Myocyte (in vitro differentiated cells): Measurements from ENCODE around the gene PIGR. TPM values are rescaled to one million over a fixed set of nuclear protein-coding genes. Genes with fewer than 3 reads are reported as not detected.
A peak's percentile ranks its signal among the peaks of the same experiment; 100 is the strongest.

Experiments used
- DNase-seq: peaks from one replicate; pipeline ENCODE4 v3.0.0-alpha.2; 2012; ENCODE audit warnings: low read depth
- total RNA-seq: library from RNA; depleted of rRNA; stranded (reverse); fragments of >200 nt; gene quantifications from 2 replicates; pipeline ENCODE4 v1.2.3, GENCODE V29; 2014

The PIGR gene
- total RNA-seq, 1 donor from 2014 or later = not detected

- no peak for DNase-seq
Observed at GRCh38 chr1:206961668-206962067, 15.4 kb upstream of the PIGR start.

- no peak for DNase-seq
Observed at GRCh38 chr1:206960676-206961386, 14.6 kb upstream of the PIGR start.

- no peak for DNase-seq
Observed at GRCh38 chr1:206958144-206958543, 11.9 kb upstream of the PIGR start.

- DNase-seq = no peak
Observed at GRCh38 chr1:206957639-206958038, 11.4 kb upstream of the PIGR start.

GRCh38 chr1:206955476-206956451, 9.5 kb upstream of the PIGR start:
- no peak for DNase-seq

- DNase-seq = no peak
Observed at GRCh38 chr1:206954459-206955342, 8.4 kb upstream of the PIGR start.

- no peak for DNase-seq
Observed at GRCh38 chr1:206953626-206954025, 7.4 kb upstream of the PIGR start.

GRCh38 chr1:206953126-206953525, 6.9 kb upstream of the PIGR start:
- no peak for DNase-seq

GRCh38 chr1:206952171-206952570, 5.9 kb upstream of the PIGR start:
- DNase-seq = peak; percentile 71

- DNase-seq = no peak
Observed at GRCh38 chr1:206951318-206952100, 5.2 kb upstream of the PIGR start.

GRCh38 chr1:206949641-206950040, 3.4 kb upstream of the PIGR start:
- no peak for DNase-seq

GRCh38 chr1:206949208-206949607, 2.9 kb upstream of the PIGR start:
- peak; percentile 35 for DNase-seq

GRCh38 chr1:206947255-206947654, 989 bp upstream of the PIGR start:
- DNase-seq = no peak

- DNase-seq = no peak
Observed at GRCh38 chr1:206945779-206946178, 487 bp downstream of the PIGR start.

- DNase-seq = no peak
Observed at GRCh38 chr1:206944703-206945102, 1.6 kb downstream of the PIGR start.

- no peak for DNase-seq
Observed at GRCh38 chr1:206941766-206942418, 4.4 kb downstream of the PIGR start.

GRCh38 chr1:206940588-206940936, 5.7 kb downstream of the PIGR start:
- no peak for DNase-seq

- no peak for DNase-seq
Observed at GRCh38 chr1:206939841-206940587, 6.3 kb downstream of the PIGR start.

GRCh38 chr1:206939131-206939530, 7.1 kb downstream of the PIGR start:
- no peak for DNase-seq
